ENCODE data around the gene GUCA2A. TPM values are rescaled to one million over a fixed set of nuclear protein-coding genes. Genes with fewer than 3 reads are reported as not detected.

The GUCA2A gene
- total RNA-seq, 1 experiment from 2014 or later = not detected

DNA sequence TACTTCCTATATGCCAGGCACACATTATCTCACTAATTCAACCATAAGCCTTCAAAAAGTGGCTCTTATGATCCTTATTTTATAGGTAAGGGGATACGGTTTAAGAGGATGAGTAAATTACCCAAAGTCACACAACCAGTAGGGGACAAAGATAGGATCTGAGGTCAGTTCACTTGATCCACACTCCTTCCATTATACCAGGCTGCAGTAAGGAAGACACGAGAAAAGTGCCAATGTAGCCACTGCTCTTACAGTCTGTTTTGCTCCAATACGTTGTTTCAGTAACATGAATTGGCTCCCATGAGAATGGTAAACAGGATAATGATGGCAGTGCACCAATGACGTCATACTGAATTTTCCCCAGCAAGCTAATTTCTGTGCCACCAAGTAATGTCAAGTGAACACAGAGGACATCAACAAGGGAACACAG, 15.4 kb upstream of the GUCA2A start:
- no peaks in the 10 kb centered on the region for H3K27me3 ChIP-seq (ENCODE audit: insufficient read depth, low read depth)
- DNase-seq = no peak
- H3K9me3 ChIP-seq (ENCODE audit: insufficient read depth, low read depth) = no peaks in the 10 kb centered on the region
- H3F3A ChIP-seq (ENCODE audit: insufficient read depth, low read depth) = peaks cover 38% of the 10 kb centered on the region
- H4K20me1 ChIP-seq (ENCODE audit: insufficient read depth) = 0 out of 2 replicates have a peak, but pooled peaks cover 3% of the 10 kb centered on the region
- no peak for TF ChIP-seq EZH2 (IDR thresholded peaks at IDR 0.05; ENCODE audit: low read depth)
- TF ChIP-seq, protein P1, sequence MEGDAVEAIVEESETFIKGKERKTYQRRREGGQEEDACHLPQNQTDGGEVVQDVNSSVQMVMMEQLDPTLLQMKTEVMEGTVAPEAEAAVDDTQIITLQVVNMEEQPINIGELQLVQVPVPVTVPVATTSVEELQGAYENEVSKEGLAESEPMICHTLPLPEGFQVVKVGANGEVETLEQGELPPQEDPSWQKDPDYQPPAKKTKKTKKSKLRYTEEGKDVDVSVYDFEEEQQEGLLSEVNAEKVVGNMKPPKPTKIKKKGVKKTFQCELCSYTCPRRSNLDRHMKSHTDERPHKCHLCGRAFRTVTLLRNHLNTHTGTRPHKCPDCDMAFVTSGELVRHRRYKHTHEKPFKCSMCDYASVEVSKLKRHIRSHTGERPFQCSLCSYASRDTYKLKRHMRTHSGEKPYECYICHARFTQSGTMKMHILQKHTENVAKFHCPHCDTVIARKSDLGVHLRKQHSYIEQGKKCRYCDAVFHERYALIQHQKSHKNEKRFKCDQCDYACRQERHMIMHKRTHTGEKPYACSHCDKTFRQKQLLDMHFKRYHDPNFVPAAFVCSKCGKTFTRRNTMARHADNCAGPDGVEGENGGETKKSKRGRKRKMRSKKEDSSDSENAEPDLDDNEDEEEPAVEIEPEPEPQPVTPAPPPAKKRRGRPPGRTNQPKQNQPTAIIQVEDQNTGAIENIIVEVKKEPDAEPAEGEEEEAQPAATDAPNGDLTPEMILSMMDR (conservative IDR thresholded peaks at IDR 0.05) = no peak
- no peak overlapping the region for H3K27ac ChIP-seq
- no peak overlapping the region for H2AFZ ChIP-seq
- CTCF ChIA-PET = interaction anchor here (0.6 kb wide), 1 partner anchor 434 kb away, joined by 3 read pairs; no protein-coding TSS in a partner anchor
- no peaks in the 10 kb centered on the region; the same call in 1 of the 2 replicates for H3K79me2 ChIP-seq (ENCODE audit: low read depth)
- intact Hi-C loops (cut with micrococcal nuclease; ENCODE audit: unreplicated experiment) = loop anchor here (10.0 kb wide), 1 partner anchor 275 kb away; the partner anchor contains the start of genes PPCS and ZMYND12
- H3K9me2 ChIP-seq (ENCODE audit: insufficient read depth) = no peaks in the 10 kb centered on the region
- H3K4me3 ChIP-seq = no peak overlapping the region
- no peak overlapping the region for H3K4me2 ChIP-seq
- H3K36me3 ChIP-seq (ENCODE audit: low read depth) = peaks cover 4% of the 10 kb centered on the region
- H3K4me1 ChIP-seq (replicated peaks; ENCODE audit: insufficient read depth) = peaks cover under 1% of the 10 kb centered on the region; the same call in 1 of the 2 replicates
- POLR2A ChIA-PET (ENCODE audit: unreplicated experiment) = no interaction called here
- BruUV-seq (replicated peaks) = no TSS peak

DNA sequence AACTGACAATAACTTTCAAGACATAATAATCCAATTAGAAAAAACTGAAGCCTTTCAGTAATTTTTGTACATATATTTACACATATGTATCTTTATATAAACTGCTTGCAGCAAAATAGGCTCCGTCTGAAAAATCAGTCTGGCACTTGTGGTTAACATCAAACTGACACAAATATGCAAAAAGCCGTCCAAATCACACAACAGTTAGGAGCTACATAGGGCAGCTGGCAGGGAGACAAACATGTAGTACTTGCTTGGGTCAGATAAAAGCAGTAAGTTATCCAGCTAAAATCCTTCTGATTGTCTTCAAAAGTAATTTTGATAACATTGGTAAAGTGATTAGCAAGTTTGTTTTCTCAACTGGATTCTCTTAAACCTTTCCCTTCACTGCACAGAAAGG, 14.7 kb upstream of the GUCA2A start:
- intact Hi-C loops (cut with micrococcal nuclease; ENCODE audit: unreplicated experiment) = loop anchor here (10.0 kb wide), 1 partner anchor 276 kb away; the partner anchor contains the start of genes PPCS and ZMYND12
- CTCF ChIA-PET = interaction anchor here (0.5 to 0.6 kb wide), 2 partner anchors 146 to 433 kb away, joined by 3 read pairs; no protein-coding TSS in a partner anchor

DNA sequence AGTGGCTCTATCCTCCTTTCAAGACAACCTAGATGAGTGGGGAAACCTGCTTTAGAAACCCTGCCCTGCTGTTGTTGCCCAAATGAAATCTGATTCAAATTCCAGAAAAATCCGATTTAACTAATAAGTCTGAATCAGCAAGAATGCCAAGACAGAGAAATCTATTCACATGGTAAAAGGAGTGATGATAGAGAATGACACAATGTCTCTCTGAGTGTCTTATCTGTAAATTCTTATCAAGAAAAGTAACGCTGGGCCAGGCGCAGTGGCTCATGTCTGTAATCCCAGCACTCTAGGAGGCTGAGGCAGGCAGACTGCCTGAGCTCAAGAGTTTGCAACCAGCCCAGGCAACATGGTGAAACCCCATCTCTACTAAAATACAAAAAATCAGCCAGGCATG, 13.7 kb upstream of the GUCA2A start:
- BruUV-seq (replicated peaks) = no TSS peak
- TF ChIP-seq, protein P1 (conservative IDR thresholded peaks at IDR 0.05) = no peak
- Histone ChIP-seq H3K27ac (no peak overlapping the region), H3K4me3 (no peak overlapping the region), H3K36me3 (ENCODE audit: low read depth) (peaks cover 4% of the 10 kb centered on the region), H3K4me2 (no peak overlapping the region), H3K9me2 (ENCODE audit: insufficient read depth) (no peaks in the 10 kb centered on the region), H3K79me2 (ENCODE audit: low read depth) (no peaks in the 10 kb centered on the region; the same call in 1 of the 2 replicates), H3K4me1 (replicated peaks; ENCODE audit: insufficient read depth) (peaks cover 17% of the 10 kb centered on the region), H4K20me1 (ENCODE audit: insufficient read depth) (0 out of 2 replicates have a peak, but pooled peaks cover 3% of the 10 kb centered on the region), H2AFZ (no peak overlapping the region), H3K9me3 (ENCODE audit: insufficient read depth, low read depth) (no peaks in the 10 kb centered on the region), H3K27me3 (ENCODE audit: insufficient read depth, low read depth) (no peaks in the 10 kb centered on the region), H3F3A (ENCODE audit: insufficient read depth, low read depth) (peaks cover 49% of the 10 kb centered on the region)
- ChIA-PET POLR2A (ENCODE audit: unreplicated experiment) (no interaction called here), CTCF (no interaction called here)
- intact Hi-C loops (cut with micrococcal nuclease; ENCODE audit: unreplicated experiment) = loop anchor here (10.0 kb wide), 1 partner anchor 277 kb away; the partner anchor contains the start of genes PPCS and ZMYND12
- no peak for DNase-seq

More for the DNA sequence above, 14.7 kb upstream of the GUCA2A start:
- Histone ChIP-seq H3K27ac (no peak overlapping the region), H2AFZ (no peak overlapping the region), H3K36me3 (ENCODE audit: low read depth) (peaks cover 4% of the 10 kb centered on the region), H3K9me3 (ENCODE audit: insufficient read depth, low read depth) (no peaks in the 10 kb centered on the region), H3K79me2 (ENCODE audit: low read depth) (no peaks in the 10 kb centered on the region; the same call in 1 of the 2 replicates), H3K9me2 (ENCODE audit: insufficient read depth) (no peaks in the 10 kb centered on the region), H3K27me3 (ENCODE audit: insufficient read depth, low read depth) (no peaks in the 10 kb centered on the region), H3K4me1 (replicated peaks; ENCODE audit: insufficient read depth) (peaks cover 7% of the 10 kb centered on the region), H3K4me2 (no peak overlapping the region), H3K4me3 (no peak overlapping the region), H4K20me1 (ENCODE audit: insufficient read depth) (0 out of 2 replicates have a peak, but pooled peaks cover 3% of the 10 kb centered on the region), H3F3A (ENCODE audit: insufficient read depth, low read depth) (peaks cover 41% of the 10 kb centered on the region)
- DNase-seq = no peak
- POLR2A ChIA-PET (ENCODE audit: unreplicated experiment) = no interaction called here
- TF ChIP-seq EZH2 (IDR thresholded peaks at IDR 0.05; ENCODE audit: low read depth) = no peak
- TF ChIP-seq, protein P1 (conservative IDR thresholded peaks at IDR 0.05) = no peak
- BruUV-seq (replicated peaks) = no TSS peak

Measured in PC-9 (cell line).